Activated gamma-delta T cell treated with Interleukin-2 at 50 U/mL for 16 hours (primary cell): ENCODE results near the gene OPCML.

Source experiments
- DNase-seq: peaks from one replicate; pipeline ENCODE4 v3.0.0-alpha.2; 2020

Gene OPCML

GRCh38 chr11:133118563-133119268, 413.6 kb downstream of the OPCML start:
- DNase-seq = no peak

- DNase-seq = no peak
Measured at GRCh38 chr11:133115099-133115498, 417.2 kb downstream of the OPCML start.

GRCh38 chr11:133107763-133108162, 424.5 kb downstream of the OPCML start:
- DNase-seq = no peak

- no peak for DNase-seq
Measured at GRCh38 chr11:133107136-133107535, 425.2 kb downstream of the OPCML start.

- no peak for DNase-seq
Measured at GRCh38 chr11:133106417-133106816, 425.9 kb downstream of the OPCML start.

- no peak for DNase-seq
Measured at GRCh38 chr11:133104009-133104744, 428.1 kb downstream of the OPCML start.

- no peak for DNase-seq
Measured at GRCh38 chr11:133096981-133097380, 435.3 kb downstream of the OPCML start.

- no peak for DNase-seq
Measured at GRCh38 chr11:133086518-133086917, 445.8 kb downstream of the OPCML start.

GRCh38 chr11:133082841-133083488, 449.3 kb downstream of the OPCML start:
- DNase-seq = no peak

GRCh38 chr11:133082453-133082781, 449.9 kb downstream of the OPCML start:
- DNase-seq = no peak

GRCh38 chr11:133081730-133082452, 450.4 kb downstream of the OPCML start:
- DNase-seq = no peak

GRCh38 chr11:133081020-133081419, 451.3 kb downstream of the OPCML start:
- DNase-seq = no peak

- DNase-seq = no peak
Measured at GRCh38 chr11:133078591-133079404, 453.5 kb downstream of the OPCML start.

GRCh38 chr11:133078012-133078411, 454.3 kb downstream of the OPCML start:
- no peak for DNase-seq

GRCh38 chr11:133075351-133075750, 456.9 kb downstream of the OPCML start:
- no peak for DNase-seq

- DNase-seq = no peak
Measured at GRCh38 chr11:133072858-133073582, 459.3 kb downstream of the OPCML start.

- no peak for DNase-seq
Measured at GRCh38 chr11:133072378-133072777, 459.9 kb downstream of the OPCML start.

GRCh38 chr11:133070791-133071190, 461.5 kb downstream of the OPCML start:
- DNase-seq = no peak

- no peak for DNase-seq
Measured at GRCh38 chr11:133070021-133070713, 462.1 kb downstream of the OPCML start.

GRCh38 chr11:133065847-133066485, 466.3 kb downstream of the OPCML start:
- no peak for DNase-seq

GRCh38 chr11:133064961-133065360, 467.3 kb downstream of the OPCML start:
- DNase-seq = no peak
